Fibroblast of mammary gland (primary cell): ENCODE results near the gene BACH1.

Experiments used
- DNase-seq: peaks from one replicate; pipeline ENCODE4 v3.0.0-alpha.2; 2010; ENCODE audit warnings: low read depth
- H3K4me3 ChIP-seq: 2 replicates; pipeline ENCODE4 v1.5.1; 2011; ENCODE audit warnings: low read depth, mild to moderate bottlenecking, low read length, moderate library complexity; ENCODE audit not compliant: control insufficient read depth
- CTCF ChIP-seq: conservative IDR thresholded peaks from 2 replicates; pipeline ENCODE4 v1.5.1; 2011; ENCODE audit warnings: low read depth, low read length, inconsistent platforms; ENCODE audit not compliant: control insufficient read depth, insufficient read depth

Gene BACH1

GRCh38 chr21:29293495-29293894 is 5.2 kb upstream of the BACH1 start:
- no peak for TF ChIP-seq CTCF
- H3K4me3 ChIP-seq, result no peak overlapping the region
- DNase-seq, result no peak

GRCh38 chr21:29295066-29295650 is 3.6 kb upstream of the BACH1 start:
- H3K4me3 ChIP-seq, result no peak overlapping the region
- no peak for DNase-seq
- no peak for TF ChIP-seq CTCF

- no peak for DNase-seq
- no peak overlapping the region for H3K4me3 ChIP-seq
- TF ChIP-seq CTCF, result no peak
Observed at GRCh38 chr21:29296446-29296845, 2.3 kb upstream of the BACH1 start.

- no peak for TF ChIP-seq CTCF
- DNase-seq, result no peak
- peak overlapping the region; percentile 43 for H3K4me3 ChIP-seq
Observed at GRCh38 chr21:29297483-29298347, 1.0 kb upstream of the BACH1 start.

GRCh38 chr21:29299046-29299915 is 559 bp downstream of the BACH1 start:
- H3K4me3 ChIP-seq, result peak overlapping the region; percentile 67
- DNase-seq, result peak; percentile 55
- TF ChIP-seq CTCF, result no peak

GRCh38 chr21:29299916-29300806 is 1.4 kb downstream of the BACH1 start:
- no peak for TF ChIP-seq CTCF
- peak; percentile 100 for DNase-seq
- peak overlapping the region; percentile 67 for H3K4me3 ChIP-seq
